ENCODE measurements around the gene ANKRD52. TPM values are rescaled to one million over a fixed set of nuclear protein-coding genes. Genes with fewer than 3 reads are reported as not detected.

ANKRD52 gene
- total and polyA plus RNA-seq, 2 donors (not counting 3 experiments of a cell fraction or from before 2014, with no cell fraction given), result 30.8 to 62.0 TPM

GRCh38 chr12:56307221-56307965 lies 49.2 kb upstream of the ANKRD52 start:
- H3K4me3 ChIP-seq (replicated peaks in 1 of 3; ENCODE audit: insufficient read depth in 1 of 3, low read depth in 1 of 3, low read length in 3 of 3), result no peak overlapping the region
- intact Hi-C loops (cut with micrococcal nuclease) (no loop called here), dilution Hi-C loops (cut with MboI; ENCODE audit: extremely low pct_ligation_motif_present, low sequenced_read_pairs) (no loop called here)
- ChIA-PET POLR2A (no interaction called here), CTCF (interaction anchor here (1.0 kb wide), 1 partner anchor 8 kb away, joined by 4 read pairs; the partner anchor contains the start of gene CNPY2)
- DNase-seq (ENCODE audit: low read depth, low spot score), result no peak
- no peaks in the 10 kb centered on the region for H3K79me2 ChIP-seq (ENCODE audit: control insufficient read depth, insufficient read depth, low read length)
- H3K36me3 ChIP-seq (ENCODE audit: control insufficient read depth in 2 of 2, extremely low read depth in 1 of 2, insufficient read depth in 2 of 2, low read length in 2 of 2), result peaks cover 8 to 10% of the 10 kb centered on the region in 2 experiments
- no peaks in the 10 kb centered on the region for H4K20me1 ChIP-seq (replicated peaks; ENCODE audit: control insufficient read depth, extremely low read depth, insufficient read depth, low read length)
- H3K9me1 ChIP-seq (replicated peaks; ENCODE audit: control insufficient read depth, extremely low read depth, insufficient read depth, low read length), result no peaks in the 10 kb centered on the region
- H3K27me3 ChIP-seq (ENCODE audit: control insufficient read depth in 2 of 2, insufficient read depth in 2 of 2, low read length in 2 of 2), result no peaks in the 10 kb centered on the region
- no peak for FAIRE-seq
- no peaks in the 10 kb centered on the region for H3K9me3 ChIP-seq (replicated peaks; ENCODE audit: control insufficient read depth, insufficient read depth, low read length)
- H3K4me1 ChIP-seq (ENCODE audit: control insufficient read depth, extremely low read depth, insufficient read depth, low read length), result no peaks in the 10 kb centered on the region
- no peak overlapping the region for H3K4me2 ChIP-seq (ENCODE audit: insufficient read depth, low read length)
- TF ChIP-seq POLR2AphosphoS5 (IDR thresholded peaks at IDR 0.05; ENCODE audit: insufficient read depth, low read depth, low read length), result no peak
- no peak for TF ChIP-seq POLR2A (IDR thresholded peaks at IDR 0.05; ENCODE audit: low read depth, low read length)
- no peak for TF ChIP-seq FOS (IDR thresholded peaks at IDR 0.05; ENCODE audit: borderline replicate concordance, insufficient read depth, low read length)
- TF ChIP-seq GATA2 (IDR thresholded peaks at IDR 0.05; ENCODE audit: insufficient read depth, insufficient read length, low read depth, low read length), result no peak
- no peak for TF ChIP-seq JUN (IDR thresholded peaks at IDR 0.05; ENCODE audit: borderline replicate concordance, insufficient read depth, insufficient read length, low read depth)
- TF ChIP-seq MAX (IDR thresholded peaks at IDR 0.05; ENCODE audit: insufficient read depth, insufficient read length), result no peak
- no peak for TF ChIP-seq EZH2 (IDR thresholded peaks at IDR 0.05; ENCODE audit: borderline replicate concordance, low read depth, low read length, severe bottlenecking)
- TF ChIP-seq MYC (IDR thresholded peaks at IDR 0.05; ENCODE audit: low read depth, low read length), result no peak
- TF ChIP-seq CTCF (IDR thresholded peaks at IDR 0.05; ENCODE audit: extremely low read depth in 1 of 2, insufficient read depth in 1 of 2, low read depth in 1 of 2, low read length in 2 of 2), result no peak
- H2AFZ ChIP-seq (ENCODE audit: low read depth, low read length), result no peak overlapping the region
- H3K27ac ChIP-seq (ENCODE audit: insufficient read depth, low read depth, low read length), result no peak overlapping the region
- no TSS peak for BruUV-seq (replicated peaks)
- H3K9ac ChIP-seq (replicated peaks; ENCODE audit: extremely low read depth, insufficient read depth, low read length), result no peak overlapping the region
